ENCODE measurements around the gene CHERP.
A peak's percentile ranks its signal among the peaks of the same experiment; 100 is the strongest.

The CHERP gene, protein sequence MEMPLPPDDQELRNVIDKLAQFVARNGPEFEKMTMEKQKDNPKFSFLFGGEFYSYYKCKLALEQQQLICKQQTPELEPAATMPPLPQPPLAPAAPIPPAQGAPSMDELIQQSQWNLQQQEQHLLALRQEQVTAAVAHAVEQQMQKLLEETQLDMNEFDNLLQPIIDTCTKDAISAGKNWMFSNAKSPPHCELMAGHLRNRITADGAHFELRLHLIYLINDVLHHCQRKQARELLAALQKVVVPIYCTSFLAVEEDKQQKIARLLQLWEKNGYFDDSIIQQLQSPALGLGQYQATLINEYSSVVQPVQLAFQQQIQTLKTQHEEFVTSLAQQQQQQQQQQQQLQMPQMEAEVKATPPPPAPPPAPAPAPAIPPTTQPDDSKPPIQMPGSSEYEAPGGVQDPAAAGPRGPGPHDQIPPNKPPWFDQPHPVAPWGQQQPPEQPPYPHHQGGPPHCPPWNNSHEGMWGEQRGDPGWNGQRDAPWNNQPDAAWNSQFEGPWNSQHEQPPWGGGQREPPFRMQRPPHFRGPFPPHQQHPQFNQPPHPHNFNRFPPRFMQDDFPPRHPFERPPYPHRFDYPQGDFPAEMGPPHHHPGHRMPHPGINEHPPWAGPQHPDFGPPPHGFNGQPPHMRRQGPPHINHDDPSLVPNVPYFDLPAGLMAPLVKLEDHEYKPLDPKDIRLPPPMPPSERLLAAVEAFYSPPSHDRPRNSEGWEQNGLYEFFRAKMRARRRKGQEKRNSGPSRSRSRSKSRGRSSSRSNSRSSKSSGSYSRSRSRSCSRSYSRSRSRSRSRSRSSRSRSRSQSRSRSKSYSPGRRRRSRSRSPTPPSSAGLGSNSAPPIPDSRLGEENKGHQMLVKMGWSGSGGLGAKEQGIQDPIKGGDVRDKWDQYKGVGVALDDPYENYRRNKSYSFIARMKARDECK

DNA sequence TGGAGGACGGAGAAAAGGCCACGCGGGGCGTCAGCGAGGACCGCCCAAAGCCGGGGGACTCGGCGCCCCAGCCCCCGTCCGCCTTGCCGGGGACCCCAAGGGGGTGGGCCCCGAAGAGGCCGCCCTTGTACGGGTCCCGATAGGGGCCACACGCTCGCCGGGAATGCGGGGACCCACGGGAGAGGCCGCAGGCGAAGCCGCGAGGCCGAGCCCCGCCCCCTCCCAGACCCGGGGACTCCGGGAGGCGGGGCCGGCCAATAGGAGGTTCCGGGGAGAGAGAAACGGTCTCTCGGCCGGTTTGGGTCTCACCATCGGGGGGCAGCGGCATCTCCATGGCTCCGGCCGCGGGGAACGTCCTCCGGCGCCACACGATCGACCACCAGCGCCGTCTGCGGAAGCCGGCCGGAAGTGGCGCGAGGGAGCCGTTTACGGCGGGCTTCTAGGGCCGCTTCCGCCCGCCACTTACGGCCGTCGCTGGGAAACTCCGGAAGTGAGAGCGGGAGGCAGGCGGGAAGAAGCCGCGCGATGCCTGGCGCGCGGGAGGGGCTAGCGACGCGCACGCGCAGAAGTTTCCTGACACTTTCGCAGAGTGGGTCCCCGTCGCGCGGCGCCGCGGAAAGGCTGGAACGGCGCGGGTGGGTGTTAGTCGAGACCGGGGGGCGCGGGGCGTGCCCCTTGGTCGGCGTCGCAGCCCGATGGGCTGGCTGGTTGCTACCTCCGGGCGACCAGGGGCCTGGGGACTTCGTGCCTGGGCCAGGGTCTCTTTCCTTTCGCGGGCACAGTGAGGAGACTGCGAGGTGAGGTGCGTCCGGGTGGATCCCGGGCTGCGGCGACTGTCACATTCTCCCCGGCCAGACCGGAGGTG lies at the start of gene CHERP:
CHERP (minus strand) TSS at position 393 of the 865 bp plus-strand sequence; CDS start at position 334, 59 bp downstream.
- peak; percentile 88 for DNase-seq (ENCODE audit: low read depth, low spot score)

DNA sequence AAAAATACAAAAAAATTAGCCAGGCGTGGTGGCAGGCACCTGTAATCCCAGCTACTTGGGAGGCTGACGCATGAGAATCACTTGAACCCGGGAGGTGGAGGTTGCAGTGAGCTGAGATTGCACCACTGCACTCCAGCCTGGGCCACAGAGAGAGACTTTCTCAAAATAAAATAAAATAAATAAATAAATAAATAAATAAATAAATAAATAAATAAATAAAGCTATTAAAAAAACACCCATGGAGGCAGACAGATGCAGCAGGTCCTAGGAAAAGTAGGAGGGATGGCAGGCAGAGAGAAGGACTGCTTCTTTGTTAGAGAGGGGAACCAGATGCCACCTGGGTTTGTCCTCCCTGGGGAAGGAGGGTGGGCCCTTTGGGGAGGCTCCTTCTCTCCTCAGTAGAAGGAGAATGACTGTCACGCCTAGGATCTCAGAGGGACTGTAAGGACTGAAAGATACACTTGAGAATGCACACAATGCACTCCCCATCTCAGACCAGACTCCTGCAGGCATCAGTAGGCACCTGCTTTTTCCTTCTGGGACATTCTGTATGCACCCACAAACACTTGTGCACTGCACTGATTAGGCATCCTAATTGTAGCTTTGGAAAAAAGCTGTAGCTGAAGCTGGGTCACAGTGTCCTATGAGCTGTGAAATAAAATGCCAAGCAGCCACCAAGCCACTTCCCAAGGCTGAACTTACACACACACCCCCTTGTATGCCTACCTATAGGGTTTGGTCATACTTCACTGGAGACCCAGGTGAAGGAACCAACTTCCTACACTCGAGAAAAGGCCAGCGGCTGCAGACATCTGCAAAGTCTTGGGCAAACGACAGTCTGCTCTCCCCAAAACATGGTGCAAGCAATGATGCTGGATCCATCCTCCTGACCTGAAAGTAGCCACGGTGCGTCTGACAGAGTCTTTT lies 48.9 kb upstream of the CHERP start:
- no peak for DNase-seq (ENCODE audit: low read depth, low spot score)

DNA sequence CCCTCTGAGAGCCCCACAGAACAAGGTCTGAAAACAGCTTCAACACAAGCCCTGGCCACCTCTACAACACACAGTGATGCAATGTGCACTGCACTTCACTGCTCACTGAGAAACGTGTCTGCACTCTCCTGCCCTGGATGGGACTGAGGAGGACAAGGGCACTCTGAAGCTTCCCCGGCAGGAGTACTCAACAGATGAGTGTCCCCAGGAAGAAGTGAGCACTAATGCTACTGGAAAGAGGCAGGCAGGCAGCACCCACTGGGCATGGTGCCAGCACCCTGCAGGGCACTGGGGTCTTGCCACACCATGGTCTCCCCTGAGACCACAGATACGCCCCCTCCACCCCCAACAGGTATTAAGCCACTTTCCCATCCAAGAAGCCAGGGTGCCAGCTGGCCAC lies 47.7 kb upstream of the CHERP start:
- no peak for DNase-seq (ENCODE audit: low read depth, low spot score)

DNA sequence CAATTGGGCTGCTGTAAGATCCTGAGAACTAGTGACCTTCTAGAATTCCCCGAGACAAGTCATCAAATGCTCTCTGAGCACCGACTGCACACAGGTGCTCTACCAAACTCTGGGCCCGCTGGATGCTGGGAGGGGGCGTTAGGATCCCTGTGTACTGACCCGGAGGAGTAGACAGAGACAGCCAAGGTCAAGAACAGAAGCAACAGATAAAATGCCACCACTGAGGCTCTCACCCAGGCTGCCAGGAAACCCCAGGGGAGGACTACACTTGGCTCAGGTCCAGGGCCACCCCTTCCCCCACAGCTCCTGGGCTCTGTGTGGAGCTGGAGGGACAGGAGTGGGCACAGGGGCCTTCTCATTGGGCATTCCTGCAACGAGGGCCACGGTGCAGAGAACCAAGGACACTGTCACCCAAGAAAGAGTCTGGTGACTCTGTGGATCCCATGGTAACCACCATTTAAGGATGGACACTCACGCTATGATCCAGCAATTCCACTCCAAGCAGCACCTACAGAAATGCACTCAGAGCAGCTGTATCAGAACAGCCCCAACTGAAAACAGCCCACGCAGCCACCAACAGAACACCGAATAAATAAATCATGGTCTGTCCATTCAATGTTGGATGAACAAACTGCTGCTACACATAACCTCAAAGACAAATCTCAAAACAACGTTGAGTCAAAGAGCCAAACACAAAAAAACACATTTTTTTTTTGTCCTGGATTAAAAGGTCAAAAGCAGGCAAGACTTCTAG lies 46.8 kb upstream of the CHERP start:
- no peak for DNase-seq (ENCODE audit: low read depth, low spot score)

DNA sequence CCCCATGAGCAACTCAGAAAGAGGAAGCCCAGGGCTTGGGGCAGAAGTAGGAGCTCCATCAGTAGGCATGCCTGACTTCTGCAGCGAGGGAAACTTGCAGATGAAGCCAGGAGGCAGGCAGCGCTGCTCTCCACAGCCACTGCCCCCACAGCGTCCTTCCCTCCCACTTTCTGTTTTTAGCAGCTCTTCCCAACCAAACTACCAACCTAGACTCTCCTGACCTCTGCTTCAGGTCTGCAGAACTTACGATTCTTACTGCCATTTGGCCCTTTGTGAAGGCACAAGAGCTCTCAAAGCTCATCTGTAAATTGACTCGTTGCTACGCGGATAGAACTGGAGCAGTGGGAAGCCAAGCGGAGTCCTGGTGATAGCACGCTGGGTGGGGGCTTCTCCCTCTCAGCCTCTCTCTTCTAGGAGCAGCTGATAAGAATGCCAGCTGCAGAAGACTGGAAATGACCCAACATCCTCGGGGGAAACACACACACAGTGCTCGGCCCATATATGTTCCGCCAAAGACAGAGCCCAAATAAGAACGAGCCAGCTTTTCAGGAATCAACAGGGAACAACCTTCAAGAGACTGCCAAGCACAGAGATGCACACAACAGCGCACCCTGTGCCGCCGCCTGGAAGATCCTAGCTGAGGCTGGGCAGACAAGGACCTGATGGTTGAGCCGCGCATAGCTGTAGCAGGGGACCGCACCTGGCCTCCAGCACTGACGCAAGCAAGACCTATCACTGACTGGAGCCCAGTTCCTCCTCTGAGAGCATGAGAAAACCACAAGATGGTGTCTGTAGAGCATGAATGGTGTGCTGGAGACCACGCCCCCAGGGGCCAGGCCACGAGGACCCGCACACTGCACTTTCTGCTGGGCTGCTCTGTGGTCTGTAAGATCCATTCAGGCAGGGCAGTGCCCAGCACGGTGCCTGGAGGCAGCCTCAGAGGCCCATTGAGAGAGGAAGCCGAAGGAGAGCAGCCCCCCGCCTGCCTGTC lies 45.9 kb upstream of the CHERP start:
- no peak for DNase-seq (ENCODE audit: low read depth, low spot score)

DNA sequence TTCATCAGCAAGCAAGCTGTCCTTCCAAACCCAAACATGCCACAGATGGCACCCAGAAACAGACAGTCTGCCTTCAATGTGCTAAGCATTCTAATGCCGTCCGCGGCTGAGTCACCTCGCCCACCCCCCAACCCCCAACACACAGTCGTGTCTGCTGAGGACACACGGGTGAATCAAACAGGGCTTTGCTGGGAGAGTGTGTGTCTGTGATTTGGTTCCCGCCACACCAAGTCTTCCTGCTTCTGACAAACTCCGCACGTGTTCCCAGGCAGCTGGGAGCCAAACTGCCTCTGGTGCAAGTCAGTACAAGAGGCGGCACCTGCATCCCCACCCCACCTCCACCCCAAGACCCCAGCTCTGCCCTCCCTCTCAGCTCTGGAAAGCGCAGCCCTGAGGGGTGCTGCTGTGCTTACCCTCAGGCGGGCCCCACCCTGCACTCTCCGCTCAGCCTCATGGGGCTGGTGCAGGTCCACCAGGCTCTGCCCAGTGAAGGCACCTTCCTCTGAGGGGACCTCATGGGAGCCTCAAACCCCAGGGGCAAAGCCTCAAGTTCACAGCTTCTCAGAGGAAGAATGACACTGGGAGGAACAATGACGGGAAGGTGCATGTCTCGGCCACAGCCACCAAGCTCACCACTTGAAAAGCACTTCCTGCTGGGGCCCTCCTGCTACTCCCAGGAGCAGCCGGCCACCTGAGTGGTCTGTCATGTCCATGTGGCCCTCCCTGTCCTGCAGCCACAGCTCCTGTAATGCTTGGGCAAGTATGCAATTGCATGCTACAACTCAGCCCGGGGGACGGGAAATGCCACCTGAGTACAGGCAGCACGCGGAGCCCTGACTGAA lies 45.0 kb upstream of the CHERP start:
- peak; percentile 18 for DNase-seq (ENCODE audit: low read depth, low spot score)

DNA sequence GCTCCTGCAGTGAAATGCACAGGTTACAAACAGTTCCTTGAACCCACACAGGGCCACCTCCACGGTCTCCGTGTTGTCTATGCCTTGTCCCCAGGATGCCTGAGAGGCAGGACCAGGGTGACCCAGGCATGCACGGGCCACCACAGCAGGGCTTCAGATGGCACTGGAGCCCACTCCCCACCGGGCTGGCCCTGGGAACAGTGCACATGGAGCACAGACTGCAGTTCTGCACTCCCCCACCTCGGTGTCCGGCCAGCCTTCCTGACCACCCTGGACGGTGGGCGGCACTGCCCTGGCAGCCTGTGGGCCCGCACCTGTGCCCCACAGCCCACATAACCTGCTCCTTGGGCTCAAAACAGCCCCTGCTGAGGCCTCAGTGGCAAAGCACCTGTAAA lies 44.2 kb upstream of the CHERP start:
- no peak for DNase-seq (ENCODE audit: low read depth, low spot score)

DNA sequence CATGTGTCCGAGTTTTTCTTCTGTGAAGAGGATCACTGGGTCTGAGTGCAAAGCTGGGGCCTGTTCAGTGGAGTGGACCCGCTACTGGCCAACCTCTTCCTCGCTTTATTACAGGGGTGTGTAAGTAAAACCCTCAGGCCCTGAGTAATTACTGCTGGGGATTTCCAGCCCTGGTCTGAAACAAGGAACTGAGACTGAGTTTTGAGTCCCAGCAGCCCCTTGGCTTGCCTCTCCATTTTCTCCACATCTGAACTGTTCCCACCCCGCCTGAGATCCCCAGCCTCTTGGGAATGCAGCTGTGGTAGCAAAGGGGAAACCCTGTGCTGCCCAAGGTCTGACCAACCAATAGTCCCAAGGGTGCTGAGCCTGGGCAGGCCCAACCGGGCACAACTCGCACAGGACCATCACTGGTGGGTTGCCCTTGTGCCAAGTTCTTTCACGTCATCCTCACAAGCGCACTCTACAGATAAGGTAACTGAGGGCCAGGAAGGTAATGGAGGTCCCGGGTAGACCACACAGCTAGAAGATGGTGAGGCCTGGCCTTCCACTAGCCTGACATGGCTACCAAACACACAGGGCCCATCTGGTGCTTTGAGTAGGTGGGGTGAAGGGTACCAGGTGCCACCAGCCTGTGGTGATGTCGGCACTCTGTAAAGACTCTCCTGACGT lies 43.7 kb upstream of the CHERP start:
- DNase-seq (ENCODE audit: low read depth, low spot score) = no peak

DNA sequence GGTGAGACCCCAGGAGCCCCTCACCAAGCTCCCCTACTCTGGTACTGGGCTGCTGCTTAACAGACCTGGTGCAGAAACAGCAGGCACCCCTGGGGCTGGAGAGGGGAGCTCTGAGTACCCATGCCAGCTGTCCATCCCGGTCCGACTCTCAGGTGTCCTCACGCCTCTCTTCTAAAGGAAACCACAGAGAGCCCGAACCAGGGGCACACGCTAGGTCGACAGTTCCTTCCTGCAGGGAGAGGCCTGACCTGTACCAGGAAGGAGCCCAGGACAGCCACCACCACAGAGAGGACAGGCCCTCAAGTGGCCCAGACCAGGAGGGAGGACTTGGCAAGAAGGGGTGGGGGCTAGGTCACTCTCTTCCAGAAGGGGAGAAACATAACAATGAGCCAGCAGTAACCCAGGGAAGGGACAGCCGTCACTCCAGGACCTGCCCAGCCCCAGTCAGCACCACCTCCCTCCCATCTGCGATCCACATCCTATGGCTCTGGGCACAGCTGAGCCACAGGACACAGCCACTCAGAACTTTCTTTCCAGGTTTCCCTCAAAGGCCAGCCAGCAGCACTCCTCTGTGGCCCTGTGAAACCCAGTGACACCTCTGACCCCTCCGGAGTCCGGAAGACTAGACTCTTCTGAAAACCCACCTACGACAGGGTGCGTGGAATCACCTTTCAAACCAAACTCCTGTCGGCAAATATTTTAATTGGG lies 43.0 kb upstream of the CHERP start:
- no peak for DNase-seq (ENCODE audit: low read depth, low spot score)

DNA sequence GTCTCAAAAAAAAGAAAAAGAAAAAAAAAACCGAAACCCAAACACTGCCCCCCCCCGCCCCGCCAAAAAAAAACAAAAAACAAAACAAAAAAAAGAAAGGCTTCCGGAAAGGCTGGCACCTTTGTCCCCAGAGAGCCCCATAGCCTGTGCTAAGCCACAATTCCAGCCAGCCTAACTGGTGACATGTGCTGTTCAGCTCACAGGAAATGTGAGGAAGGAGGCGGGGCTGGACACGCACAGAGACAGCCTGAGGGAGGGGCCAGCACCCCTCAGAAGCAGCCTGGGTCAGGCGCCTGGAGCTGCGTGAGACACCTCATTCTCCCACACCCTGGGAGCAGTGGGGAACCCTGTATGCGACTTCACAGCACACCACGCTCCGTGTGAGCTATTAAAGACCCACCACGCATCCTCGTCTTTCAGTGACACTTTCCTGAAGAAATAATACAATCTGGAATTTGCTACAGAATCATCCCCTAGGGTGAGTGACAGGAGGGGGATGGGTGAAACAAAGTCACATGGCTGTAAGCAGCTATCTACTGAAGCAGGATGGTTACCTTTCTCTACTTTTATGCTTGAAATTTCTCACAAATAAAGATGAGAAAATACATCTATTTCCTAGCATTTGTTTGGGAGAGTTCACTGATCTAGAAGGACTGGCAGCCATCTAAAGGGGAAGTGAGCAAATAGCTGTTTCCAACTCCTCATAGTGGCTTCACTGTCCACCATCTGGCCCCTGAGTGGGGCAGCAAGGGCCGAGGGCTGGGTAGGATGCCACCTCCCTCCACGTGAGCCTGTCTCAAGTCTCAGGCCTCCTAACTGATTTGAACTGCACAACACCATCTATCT lies 42.2 kb upstream of the CHERP start:
- peak; percentile 65 for DNase-seq (ENCODE audit: low read depth, low spot score)

DNA sequence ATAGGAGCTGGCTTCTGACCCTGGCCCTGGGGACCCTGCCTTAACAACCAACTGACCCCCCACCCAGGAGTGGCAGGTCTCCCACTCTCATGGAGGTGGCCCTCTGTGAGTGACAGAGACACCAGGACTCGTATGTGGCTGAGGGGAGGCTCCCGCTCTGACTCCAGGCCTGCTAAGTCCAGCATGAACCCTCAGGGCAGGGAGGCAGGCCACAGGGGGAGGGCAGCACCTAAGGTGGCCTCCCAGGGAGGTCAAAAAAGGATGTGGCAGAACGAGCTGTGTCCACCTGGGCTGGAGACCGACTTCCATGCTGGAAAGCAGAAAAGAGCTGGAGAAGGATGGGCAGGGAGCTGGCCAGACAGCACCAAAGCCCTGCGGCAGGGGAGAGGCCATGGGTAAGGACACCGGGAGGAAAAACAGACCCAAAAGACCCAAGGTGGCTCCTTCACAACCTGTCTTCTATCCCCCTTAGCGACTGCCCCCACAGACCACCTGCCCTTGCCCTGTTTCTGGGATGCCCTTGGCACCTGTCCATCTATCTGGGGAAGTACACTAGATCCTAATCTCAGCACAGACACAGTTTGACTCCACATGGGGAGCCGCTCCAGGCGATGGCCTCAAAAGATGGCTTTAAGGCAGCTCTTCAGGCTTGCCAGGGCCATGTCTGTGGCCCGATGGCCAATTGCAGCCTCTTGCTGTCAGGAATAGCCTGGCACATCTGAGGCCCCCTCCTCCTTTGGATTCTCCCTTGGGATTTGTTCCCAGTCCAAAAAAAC lies 40.4 kb upstream of the CHERP start:
- DNase-seq (ENCODE audit: low read depth, low spot score) = no peak

DNA sequence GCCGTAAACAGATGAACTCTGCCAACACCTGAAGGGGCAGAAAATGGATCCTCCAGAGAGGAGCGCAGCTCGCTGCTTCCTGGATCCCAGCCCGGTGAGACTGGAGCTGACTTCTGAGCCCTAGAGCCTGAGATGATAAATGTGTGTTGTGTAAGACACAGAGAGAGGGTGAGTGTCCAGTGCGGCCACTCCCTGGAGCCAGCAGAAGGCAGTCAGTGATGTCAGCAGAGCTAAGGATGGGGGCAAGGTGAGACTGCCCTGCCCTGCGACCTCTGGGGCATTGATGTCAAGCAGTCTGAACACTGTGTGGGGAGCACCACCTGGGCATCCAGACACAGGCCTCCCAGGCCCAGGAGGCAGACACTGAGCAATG lies 39.7 kb upstream of the CHERP start:
- no peak for DNase-seq (ENCODE audit: low read depth, low spot score)

DNA sequence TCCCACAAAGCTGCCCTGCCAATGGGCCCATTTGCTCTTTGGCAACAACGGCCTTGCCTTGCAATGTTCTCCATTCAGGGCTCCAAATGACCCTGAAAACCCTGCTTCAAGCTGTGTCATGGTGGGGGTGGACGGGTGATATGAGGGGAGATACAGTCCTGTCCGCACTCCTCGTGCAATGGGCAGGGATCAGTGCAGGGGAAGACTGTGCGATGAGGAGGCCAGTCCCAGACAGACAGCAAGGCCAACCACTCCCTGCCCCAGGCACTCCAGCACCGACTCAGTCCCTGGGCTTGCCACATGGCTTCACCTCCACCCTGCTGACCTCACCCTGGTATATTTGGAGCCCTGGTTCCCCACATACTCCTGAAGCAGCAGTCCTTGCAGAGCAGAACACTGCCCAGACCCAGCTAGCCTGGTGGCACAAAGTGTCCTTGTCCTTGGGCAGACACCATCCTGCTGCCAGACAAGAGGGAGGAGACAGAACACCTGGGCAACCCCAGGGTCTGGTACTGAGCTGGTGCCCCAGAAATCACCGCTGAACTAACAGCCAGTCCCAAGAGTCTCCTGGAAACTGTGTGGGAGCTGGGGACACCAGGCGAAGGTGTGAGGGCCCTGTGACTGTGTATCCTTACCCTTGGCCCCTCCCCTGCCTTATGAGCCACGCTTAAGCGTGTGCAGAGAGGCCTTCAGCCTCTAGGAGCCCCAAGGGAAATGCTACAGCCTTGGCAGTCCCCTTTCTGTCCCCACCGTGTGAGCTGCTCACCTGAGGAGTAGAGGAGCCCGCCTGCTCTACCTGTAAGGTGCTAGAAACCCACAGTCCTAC lies 39.1 kb upstream of the CHERP start:
- no peak for DNase-seq (ENCODE audit: low read depth, low spot score)

DNA sequence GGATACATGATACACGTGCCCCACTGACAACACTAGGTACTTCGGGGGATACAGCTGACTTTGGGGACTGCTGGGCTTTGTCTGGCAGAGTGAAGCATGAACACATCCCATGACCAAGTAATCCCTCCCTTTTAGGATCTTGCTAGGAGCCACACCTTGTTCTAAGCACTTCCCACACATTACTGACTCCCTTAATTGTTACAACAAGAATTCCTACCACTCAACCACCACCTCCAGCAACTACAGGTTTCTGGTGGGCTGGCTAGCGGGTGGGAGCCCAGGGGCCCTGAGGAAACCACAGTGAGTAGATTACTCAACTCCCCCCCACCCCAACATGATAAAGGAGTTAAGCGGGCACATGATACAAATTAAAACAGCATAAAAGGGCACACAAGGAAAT lies 37.1 kb upstream of the CHERP start:
- no peak for DNase-seq (ENCODE audit: low read depth, low spot score)

Measured in activated naive CD8-positive, alpha-beta T cell treated with anti-CD3 and anti-CD28 coated beads, Interleukin-2, amount 50 U/mL, for 16 hours (primary cell).